Nephron (organoid): ENCODE data around the gene FOXE1.

ENCODE experiments used
- H3K27ac Mint-ChIP-seq, 3 experiments: 2 replicates each; pipeline ENCODE4 v1.8.0; 2020; ENCODE audit warnings: mixed read lengths in 3 of 3, mild to moderate bottlenecking in 2 of 3, moderate library complexity in 1 of 3
- H3K27me3 Mint-ChIP-seq: 2 replicates; pipeline ENCODE4 v1.8.0; 2021; ENCODE audit warnings: low read depth, mild to moderate bottlenecking, moderate library complexity, mixed read lengths
- H3K36me3 Mint-ChIP-seq: 2 replicates; pipeline ENCODE4 v1.8.0; 2020; ENCODE audit warnings: low read depth, mixed read lengths
- H3K4me1 Mint-ChIP-seq: 2 replicates; pipeline ENCODE4 v1.8.0; 2020; ENCODE audit warnings: mixed read lengths
- H3K4me3 Mint-ChIP-seq, 3 experiments: 2 replicates each; pipeline ENCODE4 v1.8.0; 2020; ENCODE audit warnings: mild to moderate bottlenecking in 3 of 3, mixed read lengths in 3 of 3, moderate library complexity in 2 of 3
- H3K9me3 Mint-ChIP-seq: 2 replicates; pipeline ENCODE4 v1.8.0; 2020; ENCODE audit warnings: mixed read lengths
- TF ChIP-seq, protein P1 (sequence below), 3 experiments: fragments of 200-600 bp; sonication (generic); IDR thresholded peaks; one replicate each; pipeline ENCODE4 v1.5.0; 2021; ENCODE audit warnings: antibody characterized with exemption in 3 of 3; ENCODE audit not compliant: unreplicated experiment in 3 of 3

The FOXE1 gene

DNA sequence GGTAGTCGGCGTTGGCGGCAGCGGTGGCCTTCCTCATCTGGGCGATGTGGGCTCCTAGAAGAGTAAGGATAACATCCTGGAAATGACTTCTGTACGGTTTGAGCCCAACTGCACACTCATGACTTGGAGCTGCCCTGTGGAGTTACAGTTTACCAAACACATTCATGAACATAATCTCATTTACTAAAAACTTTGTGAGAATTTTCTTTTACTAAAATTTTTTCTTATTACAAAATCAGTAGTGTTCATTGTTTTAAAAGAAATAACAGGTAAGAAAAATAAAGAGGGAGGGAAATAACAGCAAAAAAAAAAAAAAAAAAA is 5.3 kb downstream of the FOXE1 start:
- Mint-ChIP-seq H3K4me1 (peaks cover 5% of the 10 kb centered on the region), H3K4me3 (no peak overlapping the region), H3K9me3 (no peaks in the 10 kb centered on the region), H3K36me3 (no peaks in the 10 kb centered on the region), H3K27me3 (peaks cover 96% of the 10 kb centered on the region), H3K27ac (no peak overlapping the region)
- TF ChIP-seq, protein P1, sequence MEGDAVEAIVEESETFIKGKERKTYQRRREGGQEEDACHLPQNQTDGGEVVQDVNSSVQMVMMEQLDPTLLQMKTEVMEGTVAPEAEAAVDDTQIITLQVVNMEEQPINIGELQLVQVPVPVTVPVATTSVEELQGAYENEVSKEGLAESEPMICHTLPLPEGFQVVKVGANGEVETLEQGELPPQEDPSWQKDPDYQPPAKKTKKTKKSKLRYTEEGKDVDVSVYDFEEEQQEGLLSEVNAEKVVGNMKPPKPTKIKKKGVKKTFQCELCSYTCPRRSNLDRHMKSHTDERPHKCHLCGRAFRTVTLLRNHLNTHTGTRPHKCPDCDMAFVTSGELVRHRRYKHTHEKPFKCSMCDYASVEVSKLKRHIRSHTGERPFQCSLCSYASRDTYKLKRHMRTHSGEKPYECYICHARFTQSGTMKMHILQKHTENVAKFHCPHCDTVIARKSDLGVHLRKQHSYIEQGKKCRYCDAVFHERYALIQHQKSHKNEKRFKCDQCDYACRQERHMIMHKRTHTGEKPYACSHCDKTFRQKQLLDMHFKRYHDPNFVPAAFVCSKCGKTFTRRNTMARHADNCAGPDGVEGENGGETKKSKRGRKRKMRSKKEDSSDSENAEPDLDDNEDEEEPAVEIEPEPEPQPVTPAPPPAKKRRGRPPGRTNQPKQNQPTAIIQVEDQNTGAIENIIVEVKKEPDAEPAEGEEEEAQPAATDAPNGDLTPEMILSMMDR (IDR thresholded peaks at IDR 0.05; ENCODE audit: unreplicated experiment in 3 of 3): no peak

DNA sequence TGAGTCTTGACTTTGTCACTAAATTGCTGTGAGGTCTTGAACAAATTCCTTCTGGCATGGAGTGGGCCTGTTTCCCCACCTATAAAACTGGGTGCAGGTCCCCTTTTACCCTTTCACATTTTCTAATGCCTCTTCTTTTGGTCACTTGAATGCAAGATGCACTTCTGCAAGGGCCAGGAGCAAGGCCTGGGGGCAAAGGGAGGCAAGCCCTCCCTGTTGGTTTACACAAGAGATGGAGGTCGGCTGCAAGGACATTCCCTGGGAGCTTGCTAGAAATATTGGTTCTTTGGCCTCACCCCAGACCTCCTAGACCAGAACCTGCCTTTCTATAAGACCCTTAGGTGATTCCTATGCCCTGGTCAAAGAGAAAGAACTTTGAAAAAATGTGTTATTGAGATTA is 5.8 kb downstream of the FOXE1 start:
- Mint-ChIP-seq H3K9me3 (no peaks in the 10 kb centered on the region), H3K27me3 (peaks cover 97% of the 10 kb centered on the region), H3K4me3 (no peak overlapping the region), H3K36me3 (no peaks in the 10 kb centered on the region), H3K27ac (no peak overlapping the region), H3K4me1 (peaks cover 5% of the 10 kb centered on the region)
- TF ChIP-seq, protein P1 (IDR thresholded peaks at IDR 0.05; ENCODE audit: unreplicated experiment in 3 of 3): no peak

DNA sequence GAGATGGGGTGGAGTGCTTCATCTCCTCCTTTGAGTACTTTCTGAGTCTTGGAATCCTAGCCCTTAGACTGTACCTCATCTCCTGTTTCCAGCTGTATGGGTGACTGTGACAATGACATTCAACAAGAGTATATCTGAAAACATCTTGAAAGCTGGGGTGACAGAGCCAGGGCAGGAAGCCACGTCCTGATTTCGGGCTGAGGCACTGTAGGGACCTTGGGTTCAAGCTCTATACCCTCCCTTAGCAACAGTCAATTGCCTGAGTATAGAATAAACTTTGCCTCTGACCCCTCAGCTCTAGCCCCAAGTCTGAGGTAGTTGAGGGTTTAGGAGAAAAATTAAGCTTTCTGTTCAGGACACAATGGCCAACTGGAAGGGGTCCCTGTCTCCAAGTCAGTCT is 6.3 kb downstream of the FOXE1 start:
- no peaks in the 10 kb centered on the region for H3K36me3 Mint-ChIP-seq
- H3K9me3 Mint-ChIP-seq: peaks cover under 1% of the 10 kb centered on the region
- H3K27me3 Mint-ChIP-seq: peaks cover 97% of the 10 kb centered on the region
- TF ChIP-seq, protein P1 (IDR thresholded peaks at IDR 0.05; ENCODE audit: unreplicated experiment in 3 of 3): no peak
- H3K27ac Mint-ChIP-seq: no peak overlapping the region
- no peak overlapping the region for H3K4me3 Mint-ChIP-seq
- H3K4me1 Mint-ChIP-seq: peaks cover 5% of the 10 kb centered on the region

DNA sequence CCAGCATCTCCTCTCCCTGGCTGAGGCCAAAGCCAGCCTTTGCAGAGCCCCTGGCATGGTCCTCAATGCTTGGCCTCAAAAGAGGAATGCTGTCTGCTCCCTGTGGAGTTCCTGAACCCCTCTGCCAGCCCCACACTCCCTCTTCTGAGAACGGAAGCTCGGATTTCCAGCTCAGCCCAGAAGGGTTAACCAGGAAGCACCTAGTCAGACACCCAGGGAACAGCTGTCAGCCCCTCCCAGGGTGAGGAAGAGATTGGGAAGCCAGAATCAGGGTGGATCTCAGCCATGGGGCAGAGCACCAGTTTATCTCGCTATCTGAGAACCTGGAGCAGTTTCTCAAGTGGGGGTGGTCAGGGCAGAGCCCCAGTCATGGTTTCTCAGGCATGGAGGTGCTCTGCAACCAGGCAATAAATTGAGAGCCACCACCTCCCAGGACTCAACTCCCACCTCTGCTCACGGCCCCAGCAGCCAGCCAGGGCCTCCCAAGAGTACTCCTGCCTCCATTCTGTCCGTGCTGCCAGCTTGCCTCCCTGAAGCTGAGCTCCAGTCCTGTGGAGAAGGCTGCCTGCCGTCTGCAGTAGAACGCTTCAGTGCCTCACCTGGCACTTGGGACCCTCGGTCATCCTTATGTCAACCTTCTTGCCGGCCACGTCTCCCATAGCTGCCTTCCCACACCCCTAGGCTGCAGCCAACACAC is 7.6 kb downstream of the FOXE1 start:
- Mint-ChIP-seq H3K4me3 (no peak overlapping the region), H3K27ac (no peak overlapping the region), H3K36me3 (no peaks in the 10 kb centered on the region), H3K27me3 (peaks cover 100% of the 10 kb centered on the region), H3K9me3 (peaks cover 8% of the 10 kb centered on the region), H3K4me1 (peaks cover 5% of the 10 kb centered on the region)
- TF ChIP-seq, protein P1 (IDR thresholded peaks at IDR 0.05; ENCODE audit: unreplicated experiment in 3 of 3): no peak

DNA sequence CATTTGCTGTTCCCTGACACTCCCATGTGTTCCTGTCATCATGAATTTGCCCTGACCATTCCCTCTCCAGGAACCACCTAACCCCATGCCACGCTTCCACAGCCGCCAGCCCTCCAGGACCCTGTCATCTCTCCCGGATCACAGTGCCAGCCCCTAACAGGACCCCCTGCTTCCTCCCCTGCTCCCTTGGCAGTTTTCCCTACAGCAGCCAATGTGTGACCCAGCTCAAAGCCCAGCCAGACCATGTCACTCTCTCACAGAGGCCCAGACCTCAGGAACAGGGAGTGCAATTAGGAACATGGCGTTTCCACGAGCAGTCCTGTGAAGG is 8.1 kb downstream of the FOXE1 start:
- H3K36me3 Mint-ChIP-seq: no peaks in the 10 kb centered on the region
- peaks cover 5% of the 10 kb centered on the region for H3K4me1 Mint-ChIP-seq
- peaks cover 13% of the 10 kb centered on the region for H3K9me3 Mint-ChIP-seq
- H3K4me3 Mint-ChIP-seq: no peak overlapping the region
- no peak overlapping the region for H3K27ac Mint-ChIP-seq
- peaks cover 100% of the 10 kb centered on the region for H3K27me3 Mint-ChIP-seq
- TF ChIP-seq, protein P1 (IDR thresholded peaks at IDR 0.05; ENCODE audit: unreplicated experiment in 3 of 3): no peak

DNA sequence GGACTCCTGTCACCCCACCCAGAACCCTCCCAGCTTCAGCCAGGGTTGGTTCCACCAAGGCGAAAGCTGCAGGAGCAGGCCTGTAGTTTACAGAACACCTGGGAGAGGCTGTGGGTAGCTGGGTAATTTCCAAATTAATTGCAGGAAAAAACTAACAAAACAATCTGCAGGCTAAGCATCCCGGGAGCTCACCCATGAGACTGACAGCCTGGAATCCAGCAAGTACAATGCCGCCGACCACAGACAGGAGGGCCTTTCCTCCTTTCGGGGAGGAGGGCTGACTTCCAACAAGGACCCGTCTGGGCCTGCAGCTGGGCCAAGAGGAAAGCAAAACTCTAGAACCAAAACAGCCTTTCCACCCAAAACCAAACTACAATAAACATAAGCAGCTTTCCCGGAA is 10.3 kb downstream of the FOXE1 start:
- H3K27me3 Mint-ChIP-seq: peaks cover 87% of the 10 kb centered on the region
- no peak overlapping the region for H3K4me3 Mint-ChIP-seq
- H3K9me3 Mint-ChIP-seq: peaks cover 22% of the 10 kb centered on the region
- no peaks in the 10 kb centered on the region for H3K36me3 Mint-ChIP-seq
- no peaks in the 10 kb centered on the region for H3K4me1 Mint-ChIP-seq
- no peak overlapping the region for H3K27ac Mint-ChIP-seq
- TF ChIP-seq, protein P1 (IDR thresholded peaks at IDR 0.05; ENCODE audit: unreplicated experiment in 3 of 3): no peak
